OCI-LY7 (cell line): ENCODE data around the gene STAT1. TPM values are rescaled to one million over a fixed set of nuclear protein-coding genes. Genes with fewer than 3 reads are reported as not detected.

ENCODE experiments used
- BruUV-seq: library from RNA; stranded (reverse); fragments of 400-500 nt; replicated peaks from 2 replicates; lab custom pipeline; 2021; lab: Mats Ljungman, UMichigan
- CTCF ChIA-PET: fragments of 300-600 bp; sonication (Branson Sonifier 250); formaldehyde crosslinking; loops from one replicate; lab custom pipeline; 2022; ENCODE audit warnings: antibody characterized with exemption; ENCODE audit not compliant: unreplicated experiment; lab: Charles Lee
- POLR2A ChIA-PET: fragments of 300-600 bp; sonication (Branson Sonifier 250); formaldehyde crosslinking; loops from one replicate; lab custom pipeline; 2022; ENCODE audit warnings: antibody characterized with exemption; lab: Charles Lee
- DNase-seq: peaks from one replicate; pipeline ENCODE4 v3.0.0-alpha.2; 2015; ENCODE audit warnings: low spot score
- H2AFZ ChIP-seq: fragments of 200-600 bp; sonication (generic), shearing (Covaris generic); 2 replicates; pipeline ENCODE4 v1.6.1; 2014; ENCODE audit warnings: mild to moderate bottlenecking, antibody characterized with exemption, low read length, moderate library complexity
- H3K27ac ChIP-seq: fragments of 200-600 bp; sonication (generic); 2 replicates; pipeline ENCODE4 v1.5.1; 2014; ENCODE audit warnings: mixed run types, low read depth, mild to moderate bottlenecking, moderate library complexity, low read length, inconsistent platforms; ENCODE audit not compliant: poor library complexity, severe bottlenecking
- H3K36me3 ChIP-seq: fragments of 200-600 bp; sonication (generic); 2 replicates; pipeline ENCODE4 v1.6.1; 2014; ENCODE audit warnings: mild to moderate bottlenecking, antibody characterized with exemption, low read length, moderate library complexity, mixed read lengths; ENCODE audit not compliant: insufficient read depth
- H3K4me1 ChIP-seq: fragments of 200-600 bp; sonication (generic); 2 replicates; pipeline ENCODE4 v1.5.1; 2014; ENCODE audit warnings: mild to moderate bottlenecking, low read length; ENCODE audit not compliant: insufficient read depth, poor library complexity, severe bottlenecking
- H3K4me2 ChIP-seq: fragments of 200-600 bp; sonication (generic); 2 replicates; pipeline ENCODE4 v1.6.1; 2014; ENCODE audit warnings: mild to moderate bottlenecking, low read length
- H3K4me3 ChIP-seq: fragments of 200-600 bp; sonication (generic); 2 replicates; pipeline ENCODE4 v1.5.1; 2014; ENCODE audit warnings: mild to moderate bottlenecking, low read depth, low read length; ENCODE audit not compliant: poor library complexity, severe bottlenecking
- H3K79me2 ChIP-seq: fragments of 200-600 bp; sonication (generic); 2 replicates; pipeline ENCODE4 v1.6.1; 2016; ENCODE audit warnings: low read depth, mild to moderate bottlenecking, low read length, moderate library complexity, mixed read lengths; ENCODE audit not compliant: insufficient read depth
- H3K9me2 ChIP-seq: fragments of 200-600 bp; sonication (generic); 2 replicates; pipeline ENCODE4 v1.6.1; 2016; ENCODE audit warnings: mild to moderate bottlenecking, low read length, mixed read lengths; ENCODE audit not compliant: insufficient read depth
- H3K9me3 ChIP-seq: fragments of 200-600 bp; sonication (generic); 2 replicates; pipeline ENCODE4 v1.6.1; 2014; ENCODE audit warnings: mild to moderate bottlenecking, mixed run types, low read length, mixed read lengths
- H4K20me1 ChIP-seq: fragments of 200-600 bp; sonication (generic); 2 replicates; pipeline ENCODE4 v1.6.1; 2014; ENCODE audit warnings: mild to moderate bottlenecking, antibody characterized with exemption, low read length, moderate library complexity, mixed read lengths; ENCODE audit not compliant: insufficient read depth
- EZH2phosphoT487 ChIP-seq: fragments of 200-600 bp; sonication (generic); IDR thresholded peaks from 2 replicates; pipeline ENCODE4 v1.6.1; 2018; ENCODE audit warnings: low read depth, borderline replicate concordance, mild to moderate bottlenecking, mixed run types, antibody characterized with exemption, low read length, moderate library complexity, mixed read lengths
- intact Hi-C: fragments of 100-400 bp; cut with micrococcal nuclease; formaldehyde crosslinking; loops from one replicate; pipeline ENCODE4 v1.10.0; 2022; ENCODE audit not compliant: unreplicated experiment
- total RNA-seq, 2 experiments: library from RNA; depleted of rRNA in 1 of 2; stranded (reverse); fragments of >200 nt in 1 of 2; shearing (Covaris generic) in 1 of 2; gene quantifications; 2 replicates each; pipeline ENCODE4 v1.2.3, GENCODE V29; 2014 to 2022
- TF ChIP-seq, protein P1 (sequence below): fragments of 200-600 bp; sonication (generic); conservative IDR thresholded peaks from 2 replicates; pipeline ENCODE4 v1.5.1; 2014; ENCODE audit warnings: mild to moderate bottlenecking, antibody characterized with exemption, low read length, moderate library complexity, mixed read lengths

The STAT1 gene
- total RNA-seq, 2 experiments from 2014 or later, result 23.0 to 23.1 TPM

DNA sequence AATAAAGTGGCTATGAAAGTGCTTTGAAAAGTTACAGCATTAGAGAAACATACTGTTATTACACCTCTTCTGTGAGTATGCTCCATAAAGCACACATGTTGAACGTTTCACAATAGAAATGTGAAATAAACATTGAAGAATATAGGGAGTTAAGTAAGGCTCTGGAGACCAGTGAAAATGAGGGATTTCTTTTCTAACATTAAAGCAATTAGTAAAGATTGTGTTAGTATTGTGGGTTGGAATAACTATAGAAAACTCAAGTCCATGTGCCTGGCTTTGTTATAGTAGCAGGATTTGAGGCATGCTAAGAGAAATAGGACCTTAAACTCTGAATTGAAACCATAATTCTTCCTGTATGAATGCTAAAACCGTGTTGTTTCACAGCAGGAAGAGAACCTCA lies 70.3 kb downstream of the STAT1 start:
- ChIA-PET CTCF (no interaction called here), POLR2A (no interaction called here)
- no peak for DNase-seq
- TF ChIP-seq EZH2phosphoT487, result no peak
- TF ChIP-seq, protein P1, sequence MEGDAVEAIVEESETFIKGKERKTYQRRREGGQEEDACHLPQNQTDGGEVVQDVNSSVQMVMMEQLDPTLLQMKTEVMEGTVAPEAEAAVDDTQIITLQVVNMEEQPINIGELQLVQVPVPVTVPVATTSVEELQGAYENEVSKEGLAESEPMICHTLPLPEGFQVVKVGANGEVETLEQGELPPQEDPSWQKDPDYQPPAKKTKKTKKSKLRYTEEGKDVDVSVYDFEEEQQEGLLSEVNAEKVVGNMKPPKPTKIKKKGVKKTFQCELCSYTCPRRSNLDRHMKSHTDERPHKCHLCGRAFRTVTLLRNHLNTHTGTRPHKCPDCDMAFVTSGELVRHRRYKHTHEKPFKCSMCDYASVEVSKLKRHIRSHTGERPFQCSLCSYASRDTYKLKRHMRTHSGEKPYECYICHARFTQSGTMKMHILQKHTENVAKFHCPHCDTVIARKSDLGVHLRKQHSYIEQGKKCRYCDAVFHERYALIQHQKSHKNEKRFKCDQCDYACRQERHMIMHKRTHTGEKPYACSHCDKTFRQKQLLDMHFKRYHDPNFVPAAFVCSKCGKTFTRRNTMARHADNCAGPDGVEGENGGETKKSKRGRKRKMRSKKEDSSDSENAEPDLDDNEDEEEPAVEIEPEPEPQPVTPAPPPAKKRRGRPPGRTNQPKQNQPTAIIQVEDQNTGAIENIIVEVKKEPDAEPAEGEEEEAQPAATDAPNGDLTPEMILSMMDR, result no peak
- Histone ChIP-seq H3K4me2 (no peak overlapping the region), H3K79me2 (no peaks in the 10 kb centered on the region), H3K4me1 (no peaks in the 10 kb centered on the region), H3K9me2 (no peaks in the 10 kb centered on the region), H3K36me3 (no peaks in the 10 kb centered on the region), H4K20me1 (no peaks in the 10 kb centered on the region), H3K9me3 (no peaks in the 10 kb centered on the region), H3K27ac (no peak overlapping the region), H2AFZ (no peak overlapping the region), H3K4me3 (no peak overlapping the region)
- BruUV-seq, result no TSS peak
- intact Hi-C loops, result no loop called here

DNA sequence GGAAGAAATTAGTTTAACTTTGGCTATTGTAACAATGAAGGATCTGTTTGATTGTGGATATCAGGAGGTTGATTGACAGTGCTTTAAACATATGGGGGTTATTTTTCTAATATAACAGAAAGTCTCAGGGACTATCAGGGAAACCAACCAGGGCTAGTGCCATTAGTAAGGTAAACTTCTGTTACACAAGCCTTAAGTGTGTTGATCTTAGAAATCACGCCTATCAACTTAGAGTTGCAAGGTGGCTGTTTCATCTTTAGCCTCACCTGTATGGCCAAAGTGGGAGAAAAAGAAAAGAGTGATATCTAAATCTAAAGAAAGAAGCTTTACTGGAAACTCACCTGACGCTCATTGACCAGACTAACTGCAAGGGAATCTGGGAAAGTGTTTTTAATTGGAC lies 71.3 kb downstream of the STAT1 start:
- no peak for DNase-seq
- CTCF ChIA-PET, result no interaction called here
- BruUV-seq, result no TSS peak
- Histone ChIP-seq H3K79me2 (no peaks in the 10 kb centered on the region), H3K9me2 (no peaks in the 10 kb centered on the region), H3K4me1 (no peaks in the 10 kb centered on the region), H4K20me1 (no peaks in the 10 kb centered on the region), H3K9me3 (no peaks in the 10 kb centered on the region), H2AFZ (no peak overlapping the region), H3K4me3 (no peak overlapping the region), H3K27ac (no peak overlapping the region), H3K36me3 (no peaks in the 10 kb centered on the region), H3K4me2 (no peak overlapping the region)
- intact Hi-C loops, result no loop called here
- POLR2A ChIA-PET, result interaction anchor here (0.6 kb wide), 1 partner anchor 67 kb away, joined by 4 read pairs; no protein-coding TSS in a partner anchor
- TF ChIP-seq EZH2phosphoT487, result no peak
- TF ChIP-seq, protein P1, result no peak

DNA sequence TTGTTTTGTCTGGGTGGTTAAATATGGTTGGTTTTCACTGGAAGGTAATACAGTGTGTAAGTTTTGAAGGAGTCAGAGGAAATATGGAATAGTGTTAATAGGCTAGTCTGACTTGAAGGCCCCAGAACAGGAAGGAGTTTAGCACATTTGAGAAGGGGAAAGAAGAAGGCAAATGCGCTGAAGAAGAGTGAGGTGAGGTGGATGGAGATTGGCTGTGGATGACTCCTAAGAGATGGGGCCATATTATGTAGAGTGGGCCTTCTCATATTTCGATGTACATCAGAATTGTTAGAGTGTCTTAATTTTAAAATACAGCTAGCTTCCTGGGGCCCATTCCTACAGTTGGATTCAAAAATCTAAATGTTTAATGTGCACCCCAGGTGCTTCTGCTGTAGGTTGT lies 72.4 kb downstream of the STAT1 start:
- BruUV-seq, result TSS peak; percentile 4
- POLR2A ChIA-PET, result no interaction called here

More for the DNA sequence above, 72.4 kb downstream of the STAT1 start:
- H3K36me3 ChIP-seq, result no peaks in the 10 kb centered on the region
- H3K4me1 ChIP-seq, result no peaks in the 10 kb centered on the region
- no peak for DNase-seq
- no peak overlapping the region for H3K4me2 ChIP-seq
- H2AFZ ChIP-seq, result no peak overlapping the region
- H3K9me2 ChIP-seq, result no peaks in the 10 kb centered on the region
- H3K9me3 ChIP-seq, result no peaks in the 10 kb centered on the region
- CTCF ChIA-PET, result no interaction called here
- intact Hi-C loops, result no loop called here
- H3K27ac ChIP-seq, result no peak overlapping the region
- no peak overlapping the region for H3K4me3 ChIP-seq
- H3K79me2 ChIP-seq, result no peaks in the 10 kb centered on the region
- H4K20me1 ChIP-seq, result no peaks in the 10 kb centered on the region
- TF ChIP-seq, protein P1, result no peak
- TF ChIP-seq EZH2phosphoT487, result no peak
